Activated CD8-positive, alpha-beta T cell treated with anti-CD3 and anti-CD28 coated beads, Interleukin-2, amount 10 ng/mL, durations not matched to agents 7 days and 5 days (primary cell): Measurements from ENCODE around the gene ATXN1. TPM values are rescaled to one million over a fixed set of nuclear protein-coding genes. Genes with fewer than 3 reads are reported as not detected.

Source experiments
- ATAC-seq: fragments of 150-1000 bp; cut with Tn5 transposase; one replicate; pipeline ENCODE4 v1.10.0; 2021; ENCODE audit warnings: moderate library complexity
- CTCF ChIA-PET: fragments of 350-600 bp; sonication (Branson Sonifier 250); formaldehyde crosslinking; loops from one replicate; lab custom pipeline; 2021; ENCODE audit warnings: antibody characterized with exemption; lab: Charles Lee
- POLR2A ChIA-PET: fragments of 350-600 bp; sonication (Branson Sonifier 250); formaldehyde crosslinking; loops from one replicate; lab custom pipeline; 2021; ENCODE audit warnings: antibody characterized with exemption; lab: Charles Lee
- DNase-seq: peaks from one replicate; pipeline ENCODE4 v3.0.0-alpha.2; 2020
- H3K27ac Mint-ChIP-seq: one replicate; pipeline ENCODE4 v1.8.0; 2021; ENCODE audit warnings: mild to moderate bottlenecking, mixed read lengths
- H3K27me3 Mint-ChIP-seq: one replicate; pipeline ENCODE4 v1.8.0; 2021; ENCODE audit warnings: low read depth, mixed read lengths
- H3K36me3 Mint-ChIP-seq: one replicate; pipeline ENCODE4 v1.8.0; 2021; ENCODE audit warnings: low read depth, mixed read lengths
- H3K4me1 Mint-ChIP-seq: one replicate; pipeline ENCODE4 v1.8.0; 2021; ENCODE audit warnings: low read depth, mixed read lengths
- H3K4me3 Mint-ChIP-seq: one replicate; pipeline ENCODE4 v1.8.0; 2021; ENCODE audit warnings: mild to moderate bottlenecking, mixed read lengths
- H3K9me3 Mint-ChIP-seq: one replicate; pipeline ENCODE4 v1.8.0; 2022; ENCODE audit warnings: mixed read lengths; ENCODE audit not compliant: insufficient read depth
- total RNA-seq, 2 experiments: library from RNA; stranded (reverse); gene quantifications; one replicate each; pipeline ENCODE4 v1.2.3, GENCODE V29; 2021

Gene ATXN1
- total RNA-seq, 2 experiments from 2014 or later: 36.7 to 42.9 TPM

- ChIA-PET POLR2A (no interaction called here), CTCF (interaction anchor here (0.5 to 4.6 kb wide), 6 partner anchors 9 to 265 kb away, joined by 3 to 37 read pairs (median 4); partner anchors contain the start of gene ATXN1)
- no peaks in the 10 kb centered on the region for H3K27me3 Mint-ChIP-seq
- peaks cover 30% of the 10 kb centered on the region for H3K4me1 Mint-ChIP-seq
- H3K27ac Mint-ChIP-seq: peak overlapping the region; percentile 27
- ATAC-seq: no peak
- no peak overlapping the region for H3K4me3 Mint-ChIP-seq
- DNase-seq: no peak
- H3K9me3 Mint-ChIP-seq: peaks cover 8% of the 10 kb centered on the region
- peaks cover 30% of the 10 kb centered on the region for H3K36me3 Mint-ChIP-seq
Observed at GRCh38 chr6:16503241-16503775, 258.0 kb downstream of the ATXN1 start.

GRCh38 chr6:16498957-16499356 is 262.3 kb downstream of the ATXN1 start:
- Mint-ChIP-seq H3K4me1 (peaks cover 38% of the 10 kb centered on the region), H3K27ac (no peak overlapping the region), H3K9me3 (peaks cover 8% of the 10 kb centered on the region), H3K27me3 (no peaks in the 10 kb centered on the region), H3K4me3 (no peak overlapping the region), H3K36me3 (peaks cover 37% of the 10 kb centered on the region)
- DNase-seq (no peak), ATAC-seq (no peak)
- POLR2A ChIA-PET: no interaction called here
- CTCF ChIA-PET: interaction anchor here (1.0 to 2.0 kb wide), 4 partner anchors 11 to 89 kb away, joined by 4 to 6 read pairs (median 4); no protein-coding TSS in a partner anchor

GRCh38 chr6:16498237-16498636 is 263.0 kb downstream of the ATXN1 start:
- ATAC-seq: no peak

GRCh38 chr6:16496991-16497801 is 264.1 kb downstream of the ATXN1 start:
- Mint-ChIP-seq H3K27me3 (no peaks in the 10 kb centered on the region), H3K9me3 (peaks cover 8% of the 10 kb centered on the region), H3K27ac (no peak overlapping the region), H3K4me1 (peaks cover 41% of the 10 kb centered on the region), H3K36me3 (peaks cover 34% of the 10 kb centered on the region), H3K4me3 (no peak overlapping the region)
- ChIA-PET POLR2A (no interaction called here), CTCF (interaction anchor here (1.1 to 3.1 kb wide), 3 partner anchors 14 to 262 kb away, joined by 3 to 19 read pairs (median 4); no protein-coding TSS in a partner anchor)
- no peak for DNase-seq
- no peak for ATAC-seq

More at GRCh38 chr6:16498237-16498636, 263.0 kb downstream of the ATXN1 start:
- DNase-seq: no peak
- no peaks in the 10 kb centered on the region for H3K27me3 Mint-ChIP-seq
- ChIA-PET CTCF (interaction anchor here (1.0 to 2.0 kb wide), 3 partner anchors 12 to 89 kb away, joined by 4 to 6 read pairs (median 5); no protein-coding TSS in a partner anchor), POLR2A (no interaction called here)
- no peak overlapping the region for H3K27ac Mint-ChIP-seq
- H3K9me3 Mint-ChIP-seq: peaks cover 8% of the 10 kb centered on the region
- H3K4me1 Mint-ChIP-seq: peaks cover 38% of the 10 kb centered on the region
- no peak overlapping the region for H3K4me3 Mint-ChIP-seq
- H3K36me3 Mint-ChIP-seq: peaks cover 34% of the 10 kb centered on the region

GRCh38 chr6:16496210-16496609 is 265.1 kb downstream of the ATXN1 start:
- H3K4me3 Mint-ChIP-seq: no peak overlapping the region
- peaks cover 43% of the 10 kb centered on the region for H3K4me1 Mint-ChIP-seq
- ChIA-PET POLR2A (no interaction called here), CTCF (interaction anchor here (0.7 to 3.1 kb wide), 9 partner anchors 12 to 263 kb away, joined by 3 to 19 read pairs (median 4); no protein-coding TSS in a partner anchor)
- H3K36me3 Mint-ChIP-seq: peaks cover 29% of the 10 kb centered on the region
- ATAC-seq (no peak), DNase-seq (no peak)
- peaks cover 8% of the 10 kb centered on the region for H3K9me3 Mint-ChIP-seq
- H3K27ac Mint-ChIP-seq: no peak overlapping the region
- no peaks in the 10 kb centered on the region for H3K27me3 Mint-ChIP-seq

- ATAC-seq (peak; percentile 35), DNase-seq (no peak)
- ChIA-PET CTCF (interaction anchor here (0.7 to 3.1 kb wide), 7 partner anchors 10 to 268 kb away, joined by 3 to 19 read pairs (median 4); no protein-coding TSS in a partner anchor), POLR2A (interaction anchor here (0.7 kb wide), 1 partner anchor 233 kb away, joined by 3 read pairs; no protein-coding TSS in a partner anchor)
- Mint-ChIP-seq H3K36me3 (peaks cover 21% of the 10 kb centered on the region), H3K4me1 (peaks cover 53% of the 10 kb centered on the region), H3K4me3 (no peak overlapping the region), H3K9me3 (peaks cover 4% of the 10 kb centered on the region), H3K27ac (peak overlapping the region; percentile 48), H3K27me3 (no peaks in the 10 kb centered on the region)
Observed at GRCh38 chr6:16494793-16495192, 266.5 kb downstream of the ATXN1 start.

GRCh38 chr6:16493802-16494201 is 267.5 kb downstream of the ATXN1 start:
- Mint-ChIP-seq H3K9me3 (peaks cover 2% of the 10 kb centered on the region), H3K4me3 (no peak overlapping the region), H3K36me3 (peaks cover 14% of the 10 kb centered on the region), H3K4me1 (peaks cover 63% of the 10 kb centered on the region), H3K27me3 (no peaks in the 10 kb centered on the region), H3K27ac (no peak overlapping the region)
- ChIA-PET CTCF (interaction anchor here (1.0 to 1.5 kb wide), 5 partner anchors 9 to 23 kb away, joined by 3 to 6 read pairs (median 4); no protein-coding TSS in a partner anchor), POLR2A (interaction anchor here (0.7 to 0.9 kb wide), 2 partner anchors 204 to 266 kb away, joined by 3 to 5 read pairs; no protein-coding TSS in a partner anchor)
- ATAC-seq (peak; percentile 37), DNase-seq (no peak)

- Mint-ChIP-seq H3K9me3 (no peaks in the 10 kb centered on the region), H3K27me3 (no peaks in the 10 kb centered on the region), H3K4me1 (peaks cover 70% of the 10 kb centered on the region), H3K27ac (no peak overlapping the region), H3K36me3 (peaks cover 12% of the 10 kb centered on the region), H3K4me3 (no peak overlapping the region)
- DNase-seq (no peak), ATAC-seq (no peak)
- ChIA-PET POLR2A (interaction anchor here (0.9 kb wide), 1 partner anchor 204 kb away, joined by 5 read pairs; no protein-coding TSS in a partner anchor), CTCF (interaction anchor here (1.0 to 1.5 kb wide), 6 partner anchors 8 to 162 kb away, joined by 3 to 6 read pairs (median 4); no protein-coding TSS in a partner anchor)
Observed at GRCh38 chr6:16493112-16493511, 268.1 kb downstream of the ATXN1 start.

GRCh38 chr6:16491666-16492313 is 269.5 kb downstream of the ATXN1 start:
- ChIA-PET CTCF (interaction anchor here (1.1 kb wide), 1 partner anchor 20 kb away, joined by 4 read pairs; no protein-coding TSS in a partner anchor), POLR2A (no interaction called here)
- H3K9me3 Mint-ChIP-seq: no peaks in the 10 kb centered on the region
- no peak for DNase-seq
- no peak overlapping the region for H3K27ac Mint-ChIP-seq
- H3K4me1 Mint-ChIP-seq: peaks cover 79% of the 10 kb centered on the region
- H3K27me3 Mint-ChIP-seq: no peaks in the 10 kb centered on the region
- peaks cover 9% of the 10 kb centered on the region for H3K36me3 Mint-ChIP-seq
- no peak overlapping the region for H3K4me3 Mint-ChIP-seq
- no peak for ATAC-seq

GRCh38 chr6:16490616-16491015 is 270.6 kb downstream of the ATXN1 start:
- ChIA-PET CTCF (interaction anchor here (8.1 kb wide), 1 partner anchor 22 kb away, joined by 93 read pairs; no protein-coding TSS in a partner anchor), POLR2A (no interaction called here)
- no peak for DNase-seq
- no peak overlapping the region for H3K4me3 Mint-ChIP-seq
- H3K36me3 Mint-ChIP-seq: peaks cover 19% of the 10 kb centered on the region
- no peaks in the 10 kb centered on the region for H3K9me3 Mint-ChIP-seq
- peaks cover 82% of the 10 kb centered on the region for H3K4me1 Mint-ChIP-seq
- ATAC-seq: no peak
- no peak overlapping the region for H3K27ac Mint-ChIP-seq
- H3K27me3 Mint-ChIP-seq: no peaks in the 10 kb centered on the region

- ATAC-seq (no peak), DNase-seq (no peak)
- CTCF ChIA-PET: interaction anchor here (1.0 to 8.1 kb wide), 9 partner anchors 14 to 275 kb away, joined by 3 to 93 read pairs (median 3); no protein-coding TSS in a partner anchor
- Mint-ChIP-seq H3K27me3 (no peaks in the 10 kb centered on the region), H3K4me1 (peaks cover 83% of the 10 kb centered on the region), H3K4me3 (peak overlapping the region; percentile 50), H3K36me3 (peaks cover 31% of the 10 kb centered on the region), H3K27ac (peak overlapping the region; percentile 80), H3K9me3 (no peaks in the 10 kb centered on the region)
- POLR2A ChIA-PET: interaction anchor here (0.6 to 4.4 kb wide), 3 partner anchors 23 to 1672 kb away, joined by 3 to 17 read pairs (median 3); partner anchors contain the start of gene ATXN1
Observed at GRCh38 chr6:16488813-16489212, 272.4 kb downstream of the ATXN1 start.
